Mesenteric fat pad (tissue), 1 donor: Measurements from ENCODE around the gene AKAP5. TPM values are rescaled to one million over a fixed set of nuclear protein-coding genes. Genes with fewer than 3 reads are reported as not detected.
A peak's percentile ranks its signal among the peaks of the same experiment; 100 is the strongest.
"Not testable (repeated sequence)": the region's sequence is repeated elsewhere in the genome, so short reads cannot be mapped to it uniquely, and the experiment has no call there.

ENCODE experiments used
- DNase-seq: peaks from one replicate; pipeline ENCODE4 v3.0.0-alpha.2; 2020; ENCODE audit warnings: low spot score
- total RNA-seq: library from RNA; stranded (reverse); fragmentation: NEBNext Ultra II Directional; extraction: Animal tissue kit (Norgen Biotek cat#: 25700); gene quantifications from one replicate; pipeline ENCODE4 v1.2.1, GENCODE V29; 2021
- donor health status: DM: yes; HTN: yes; CAD: no.

The AKAP5 gene
- total RNA-seq, 1 donor from 2014 or later, result 0.45 TPM

DNA sequence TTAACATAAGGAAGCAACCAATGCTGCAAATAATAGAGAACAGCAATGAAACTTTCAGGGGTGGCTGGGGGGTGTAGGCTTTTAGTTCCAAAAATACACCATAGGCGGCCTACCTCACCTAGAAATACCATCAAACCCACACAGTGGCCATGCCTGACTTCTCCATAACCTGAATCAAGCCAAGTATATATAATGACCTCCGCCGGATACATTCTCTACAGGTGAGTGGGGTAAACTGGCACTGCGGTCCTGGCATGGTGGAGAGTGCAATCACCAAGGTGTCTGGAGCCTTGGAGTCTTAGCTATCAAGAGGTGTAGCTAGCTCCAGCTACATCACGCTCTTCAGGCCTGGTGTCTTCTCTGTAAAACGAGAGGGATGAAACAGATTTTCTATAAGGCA lies 37.2 kb downstream of the AKAP5 start:
- DNase-seq, result no peak

DNA sequence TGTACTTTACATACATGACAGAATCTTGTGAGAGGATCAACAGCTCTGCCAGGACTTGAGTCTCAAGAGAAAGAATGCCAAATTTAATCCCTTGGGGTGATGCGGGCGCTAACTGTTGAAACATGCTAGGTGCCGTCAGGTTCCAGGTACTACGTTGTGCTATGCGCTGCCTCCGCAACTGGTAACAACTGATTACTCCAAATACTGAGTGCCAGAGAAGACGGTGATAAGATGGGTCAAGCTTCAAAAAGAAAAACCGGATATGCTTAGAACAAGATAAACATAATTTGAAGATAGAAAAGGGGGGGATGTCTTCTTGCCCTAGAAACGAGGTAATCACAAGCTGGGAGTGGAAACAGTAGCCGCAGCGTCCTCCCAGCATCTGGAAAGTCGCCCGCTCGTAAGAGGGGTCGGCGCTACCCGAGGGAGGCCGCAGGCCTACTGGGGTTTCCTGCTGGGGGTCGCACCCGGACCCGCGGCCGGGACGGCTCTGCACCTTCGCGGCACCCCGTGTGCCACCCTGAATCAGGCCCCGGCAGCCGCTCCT lies 37.7 kb downstream of the AKAP5 start:
- no peak for DNase-seq

DNA sequence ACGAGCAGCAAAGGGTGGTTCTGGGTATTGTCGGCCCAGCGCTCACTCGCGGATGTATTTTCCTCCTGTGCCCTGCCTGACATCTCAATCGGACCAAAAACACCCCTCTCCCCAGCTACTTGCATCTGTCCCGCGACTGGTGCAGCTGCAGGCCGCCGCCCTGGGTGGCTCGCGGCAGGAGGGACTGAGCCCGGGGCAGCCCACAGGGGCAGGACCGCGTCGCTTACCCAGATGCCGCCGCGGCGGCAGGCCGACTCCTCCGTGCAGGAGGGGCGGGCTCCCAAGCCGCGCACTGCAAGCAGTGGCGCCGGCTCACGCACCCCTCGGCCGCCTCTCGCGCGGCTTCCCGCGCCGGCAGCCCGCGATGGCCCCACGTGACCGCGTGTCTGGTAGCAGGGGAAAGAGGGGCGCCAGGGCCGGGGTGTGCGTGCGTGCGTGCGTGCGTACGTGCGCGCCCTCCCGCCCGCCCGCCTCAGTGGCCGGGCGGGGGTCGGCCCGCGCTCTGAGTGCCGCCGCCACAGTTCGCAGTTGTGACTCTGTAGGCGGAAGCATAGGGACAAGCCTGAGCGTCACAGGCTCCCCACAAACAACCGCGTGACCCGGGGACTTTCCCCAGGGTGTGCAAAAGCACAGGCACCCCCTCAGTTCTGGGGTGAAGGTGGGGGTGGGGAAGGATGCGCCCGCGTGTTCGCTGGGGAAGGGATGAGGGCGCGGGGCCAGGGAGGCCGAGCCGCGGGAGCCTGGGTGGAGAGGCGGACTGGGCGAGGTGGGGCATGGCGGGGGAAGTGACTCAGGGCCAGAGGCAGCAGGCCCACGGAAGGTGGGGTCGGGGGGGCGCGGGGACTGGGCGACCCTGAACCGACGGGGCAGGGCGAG lies 38.4 kb downstream of the AKAP5 start, which contains the start of gene ZBTB25:
Gene ZBTB25, minus strand, starts transcription at position 405 of the 876 bp plus-strand sequence. CDS start 13,305 bp downstream, outside the sequence.
- DNase-seq, result peak; percentile 97

DNA sequence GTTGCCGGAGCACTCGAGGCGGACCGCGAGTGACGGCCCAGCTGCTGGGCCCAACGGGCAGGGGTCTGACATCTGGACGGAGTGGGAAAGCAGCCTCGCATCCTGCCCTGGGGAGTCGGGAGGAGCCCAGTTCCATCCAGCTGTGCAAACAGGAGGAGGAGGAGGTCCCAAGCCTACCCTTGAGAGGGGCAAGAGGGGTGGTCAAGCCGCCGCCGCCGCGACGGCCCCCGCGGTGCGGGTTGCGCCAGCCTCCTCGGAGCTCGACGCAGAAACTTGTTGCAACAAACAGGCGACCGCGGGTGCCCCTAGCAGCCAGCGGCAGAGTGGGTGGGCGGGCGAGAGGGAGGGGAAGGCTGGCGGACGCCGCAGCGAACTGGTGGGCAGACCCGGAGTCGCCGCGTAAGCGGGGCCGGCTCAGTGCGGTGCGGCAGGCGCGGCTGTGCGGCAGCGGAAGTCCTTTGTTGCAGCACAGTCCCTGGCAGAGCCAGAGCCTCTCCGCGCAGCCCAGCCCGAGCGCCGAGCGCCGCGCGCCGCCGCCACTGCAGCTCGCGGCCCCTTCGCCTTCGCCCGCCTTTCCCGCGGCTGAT lies 39.1 kb downstream of the AKAP5 start, which contains the start of gene ZBTB1:
Gene ZBTB1, plus strand, starts transcription at position 461 of the 587 bp plus-strand sequence. CDS start 16,735 bp downstream, outside the sequence.
- DNase-seq, result peak; percentile 95

DNA sequence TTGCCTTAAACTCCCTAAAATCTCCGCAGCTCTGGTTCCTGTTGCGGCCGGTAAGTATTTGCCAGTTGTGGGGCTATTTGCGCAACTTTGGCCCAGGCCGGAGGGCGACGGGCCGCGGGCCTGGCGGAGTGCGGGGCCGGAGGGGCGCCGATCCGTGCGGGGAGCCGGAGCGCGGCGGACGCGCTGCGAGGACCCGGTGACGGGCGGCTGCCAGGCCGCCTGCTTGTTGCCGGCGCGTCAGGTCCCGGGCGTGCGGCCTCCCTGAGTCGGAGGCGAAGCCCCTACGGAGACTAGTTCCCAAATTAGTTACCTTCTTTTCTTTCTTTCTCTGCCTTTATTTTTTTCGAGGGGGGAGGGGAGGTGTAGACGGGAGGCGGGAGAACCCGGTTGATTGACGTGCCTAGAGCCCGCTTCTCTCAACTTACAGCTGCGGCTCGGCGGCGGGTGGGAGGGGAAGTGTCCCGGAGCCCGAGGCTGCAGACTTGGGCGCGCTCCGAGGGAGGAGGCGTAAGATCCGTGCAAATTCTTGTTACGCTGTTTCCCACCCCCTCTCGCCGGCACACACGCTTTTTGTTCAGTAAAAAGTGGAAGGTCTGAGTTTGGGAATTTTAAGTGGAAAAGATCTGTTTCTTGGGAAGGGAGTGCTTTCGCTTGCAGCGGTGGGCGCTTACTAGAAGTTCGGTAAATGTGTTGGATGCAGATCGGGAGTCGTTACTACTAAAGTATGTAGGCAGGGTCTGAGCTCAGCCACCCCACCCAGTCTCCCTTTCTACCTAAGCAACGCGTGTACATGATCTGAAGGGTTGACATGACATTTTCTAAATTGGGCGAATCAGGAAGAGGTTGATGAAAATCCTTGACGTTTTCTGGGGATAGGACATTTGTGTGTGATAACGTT lies 39.8 kb downstream of the AKAP5 start:
- peak; percentile 91 for DNase-seq

DNA sequence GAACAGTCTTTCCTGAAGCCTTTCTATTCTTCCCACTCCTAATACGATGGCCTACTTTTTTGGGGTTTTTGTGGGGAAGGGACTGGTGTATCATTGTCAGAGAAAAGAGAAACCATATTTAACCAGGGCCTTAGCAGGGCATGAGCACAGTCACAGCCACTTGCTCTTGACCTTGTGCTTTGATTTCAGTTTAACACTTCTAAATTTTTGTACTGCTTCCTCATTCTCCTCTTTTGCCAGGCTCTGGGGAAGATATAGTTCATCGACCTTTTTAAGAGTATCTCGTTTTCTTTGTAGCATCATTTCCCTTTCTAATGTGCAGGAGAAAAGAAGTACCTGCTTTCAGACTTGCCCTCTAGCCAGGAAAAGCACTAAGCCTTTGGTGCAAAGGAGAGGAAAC lies 41.4 kb downstream of the AKAP5 start:
- no peak for DNase-seq

DNA sequence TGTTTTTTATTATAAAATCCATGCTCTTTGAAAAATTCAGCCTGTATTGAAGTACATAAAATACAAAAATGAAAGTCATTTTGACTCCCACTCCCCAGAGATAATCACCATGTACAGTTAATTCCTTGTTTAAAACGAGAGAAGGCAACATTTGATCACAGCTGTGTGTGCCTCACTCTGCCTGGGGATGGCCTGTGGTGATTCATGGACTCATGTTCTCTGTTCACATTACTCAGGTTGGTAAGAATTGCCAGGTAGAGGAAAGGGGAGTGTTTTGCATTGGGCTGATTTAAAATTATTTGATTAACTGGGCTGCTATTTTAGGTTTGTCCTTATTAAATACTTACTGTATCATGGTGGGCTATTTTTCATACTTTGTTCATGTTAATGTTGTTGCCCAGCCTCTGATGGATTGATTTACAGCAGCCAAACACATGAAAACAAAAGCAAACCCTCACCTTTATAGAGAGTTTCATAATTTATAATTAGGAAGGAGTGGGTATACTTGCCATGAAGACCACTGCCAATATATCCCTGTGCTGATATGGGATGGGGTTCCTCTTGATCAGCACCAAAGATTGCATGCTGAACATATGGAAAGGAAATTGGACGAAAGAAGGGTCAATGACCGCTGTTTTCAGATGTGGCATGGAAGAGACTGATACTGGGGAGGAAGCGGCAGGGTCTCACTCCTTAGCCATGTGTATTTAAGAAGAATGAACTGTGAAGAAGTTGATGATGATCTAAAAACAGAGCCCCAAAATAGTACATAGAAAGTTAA lies 42.3 kb downstream of the AKAP5 start:
- DNase-seq, result no peak

DNA sequence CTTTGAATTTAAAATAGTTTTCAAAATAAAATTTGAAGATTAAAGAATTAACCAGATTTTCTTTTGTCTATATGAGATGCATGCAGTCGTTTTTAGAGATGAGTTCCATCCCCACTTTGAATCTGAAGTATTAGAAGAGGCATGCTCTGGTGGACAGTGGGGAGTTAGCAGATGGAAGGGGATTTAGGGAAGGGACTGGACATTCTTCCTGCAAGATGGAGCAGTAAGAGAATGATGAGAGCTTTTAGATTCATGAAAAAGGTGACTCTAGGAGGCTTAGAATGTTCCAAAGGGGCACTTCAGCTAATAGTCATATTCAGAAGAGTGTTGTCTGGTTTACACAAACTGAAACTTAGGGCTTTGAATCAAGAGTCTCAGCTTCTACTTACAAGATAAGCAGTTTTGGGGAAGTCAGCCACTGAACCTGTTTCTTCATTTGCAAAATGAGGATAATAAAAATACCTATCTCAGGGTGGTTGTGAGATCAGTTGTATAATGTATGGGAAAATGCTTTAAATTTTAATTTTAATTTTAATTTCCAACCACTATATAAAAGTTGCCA lies 43.0 kb downstream of the AKAP5 start:
- DNase-seq, result no peak

DNA sequence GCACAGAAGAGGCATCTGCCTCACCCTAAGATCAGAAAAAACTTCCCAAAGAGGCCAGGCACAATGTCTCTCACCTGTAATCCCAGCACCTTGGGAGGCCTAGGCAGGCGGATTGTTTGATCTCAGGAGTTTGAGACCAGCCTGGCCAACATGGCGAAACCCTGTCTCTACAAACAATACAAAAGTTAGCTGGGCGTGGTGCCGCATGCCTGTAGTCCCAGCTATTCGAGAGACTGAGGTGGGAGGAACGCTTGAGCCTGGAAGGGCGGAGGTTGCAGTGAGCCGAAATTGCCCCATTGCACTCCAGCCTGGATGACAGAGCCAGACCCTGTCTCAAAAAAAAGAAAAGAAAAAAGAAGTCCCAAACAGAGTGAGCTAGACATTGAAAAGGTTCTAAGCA lies 43.7 kb downstream of the AKAP5 start:
- no peak for DNase-seq

DNA sequence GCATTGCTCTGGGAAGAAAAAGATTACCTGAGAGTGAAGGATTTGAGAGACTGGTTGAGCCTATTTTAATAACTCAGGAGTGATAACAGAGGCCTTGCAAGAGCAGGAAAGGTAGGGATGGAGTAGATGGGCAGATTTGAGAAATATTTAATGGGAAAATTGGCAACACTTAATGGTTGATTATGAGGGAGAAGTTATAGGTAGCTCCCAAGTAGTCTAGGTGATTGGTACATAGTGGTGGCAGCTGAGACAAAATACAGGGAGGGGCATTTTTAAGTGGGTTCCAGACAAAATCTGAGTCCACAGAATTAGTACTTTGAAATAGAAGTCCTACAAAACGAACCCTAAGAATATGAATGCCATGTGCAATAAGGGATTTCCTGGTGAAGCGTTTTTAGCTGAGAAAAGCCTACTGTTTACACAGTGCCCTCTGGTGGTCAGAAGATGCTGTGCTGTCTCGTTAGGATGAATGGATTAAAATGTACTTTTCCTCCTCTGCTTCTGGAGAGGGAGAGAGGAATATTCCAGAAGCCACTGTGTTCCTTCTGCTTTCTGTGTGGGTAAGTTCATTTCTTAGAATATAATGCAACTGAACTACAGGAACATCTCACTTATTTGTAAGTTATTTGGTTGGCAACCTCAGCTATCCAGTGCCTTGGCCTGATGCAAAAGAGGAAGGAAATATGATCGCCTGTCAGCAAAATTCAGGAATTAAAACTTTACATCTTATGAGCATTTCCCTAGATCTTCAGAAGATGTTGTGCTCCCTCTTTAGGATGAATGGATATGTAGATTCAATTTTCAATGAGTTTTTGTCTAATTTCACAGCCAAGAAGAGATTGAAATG lies 45.7 kb downstream of the AKAP5 start:
- no peak for DNase-seq

DNA sequence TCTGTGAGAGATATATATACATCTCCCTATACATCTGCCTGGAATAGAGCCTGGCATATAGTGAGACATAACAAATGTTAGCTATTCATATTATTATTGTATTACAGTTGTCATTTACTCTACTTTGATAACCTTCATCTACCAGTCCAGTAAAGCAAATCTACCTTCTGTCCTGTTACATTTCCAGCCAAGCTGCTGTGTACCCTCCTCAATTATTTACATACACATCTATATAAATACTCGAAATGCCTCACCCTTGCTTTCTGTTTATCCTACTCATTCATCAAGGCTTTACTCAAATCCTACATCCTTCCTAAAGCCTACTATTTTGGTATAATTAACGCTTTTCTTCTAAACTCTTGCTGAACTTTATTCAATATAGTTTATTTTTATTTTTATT lies 48.0 kb downstream of the AKAP5 start:
- no peak for DNase-seq

DNA sequence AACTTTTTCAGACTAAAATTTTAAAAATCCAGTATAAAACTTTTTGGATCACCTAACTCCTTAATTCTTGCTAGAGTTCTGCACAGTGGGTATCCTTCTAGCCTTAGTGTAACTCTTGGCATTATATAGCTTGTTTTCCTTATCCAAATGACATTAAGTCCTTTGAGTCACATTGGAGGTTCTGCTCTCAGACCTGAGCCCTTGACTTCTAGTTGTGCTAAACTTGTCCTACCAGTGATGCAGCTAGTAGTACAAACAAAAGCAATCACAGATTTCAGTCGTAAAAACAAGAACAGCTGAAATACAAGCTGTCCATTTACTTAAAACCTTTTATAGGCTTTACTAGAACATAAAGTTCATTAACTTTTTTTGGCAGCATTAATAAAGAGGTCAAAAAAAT lies 49.8 kb downstream of the AKAP5 start:
- no peak for DNase-seq

DNA sequence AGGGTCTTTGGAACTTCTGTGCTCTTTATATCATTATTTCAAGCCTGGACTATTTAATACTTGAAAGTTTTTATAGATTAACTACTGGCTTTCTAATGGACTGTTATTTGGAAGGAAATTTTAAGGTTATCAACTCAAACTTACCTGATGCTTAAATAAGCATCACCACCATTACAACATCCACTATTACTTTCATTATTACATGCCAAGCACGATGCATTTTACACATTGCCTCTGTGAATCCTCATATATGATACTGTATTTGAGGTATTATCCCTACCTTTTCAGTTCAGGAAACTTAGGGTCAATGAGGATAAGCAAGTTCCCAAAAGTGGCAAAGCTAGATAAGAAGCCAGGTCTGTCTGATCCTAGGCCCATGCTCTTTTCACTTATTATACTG lies 51.7 kb downstream of the AKAP5 start:
- DNase-seq, result no peak

DNA sequence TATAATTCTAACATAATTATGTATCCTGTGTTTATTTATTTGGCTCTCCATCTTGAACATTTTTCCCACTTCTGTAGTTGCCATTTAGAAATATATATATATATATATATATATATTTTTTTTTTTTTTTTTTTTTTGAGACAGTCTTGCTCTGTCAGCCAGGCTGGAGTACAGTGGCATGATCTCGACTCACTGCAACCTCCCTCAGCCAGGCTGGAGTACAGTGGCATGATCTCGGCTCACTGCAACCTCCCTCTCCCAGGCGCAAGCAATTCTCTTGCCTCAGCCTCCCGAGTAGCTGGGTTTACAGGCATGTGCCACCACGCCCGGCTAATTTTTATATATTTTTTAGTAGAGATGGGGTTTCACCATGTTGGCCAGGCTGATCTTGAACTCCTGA lies 52.4 kb downstream of the AKAP5 start:
- not testable (repeated sequence) for DNase-seq

DNA sequence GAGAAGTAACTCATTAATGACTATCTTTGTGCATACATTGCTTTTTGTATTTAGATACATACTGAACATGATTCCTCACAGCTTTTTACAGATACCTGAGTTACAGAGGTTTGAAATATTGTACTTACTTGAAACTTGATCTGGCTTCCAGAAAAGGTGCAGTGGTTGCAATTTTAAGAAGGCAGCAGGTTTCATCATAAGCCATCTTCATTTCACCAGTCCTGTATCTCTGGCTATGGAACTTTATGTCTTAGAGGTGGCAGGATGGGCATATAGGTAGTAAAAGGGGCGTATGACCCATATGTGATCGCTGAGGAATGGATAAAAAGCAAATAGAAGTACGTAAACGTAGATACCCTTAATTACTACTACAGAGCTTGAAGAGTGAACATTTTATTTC lies 52.9 kb downstream of the AKAP5 start:
- DNase-seq, result no peak

DNA sequence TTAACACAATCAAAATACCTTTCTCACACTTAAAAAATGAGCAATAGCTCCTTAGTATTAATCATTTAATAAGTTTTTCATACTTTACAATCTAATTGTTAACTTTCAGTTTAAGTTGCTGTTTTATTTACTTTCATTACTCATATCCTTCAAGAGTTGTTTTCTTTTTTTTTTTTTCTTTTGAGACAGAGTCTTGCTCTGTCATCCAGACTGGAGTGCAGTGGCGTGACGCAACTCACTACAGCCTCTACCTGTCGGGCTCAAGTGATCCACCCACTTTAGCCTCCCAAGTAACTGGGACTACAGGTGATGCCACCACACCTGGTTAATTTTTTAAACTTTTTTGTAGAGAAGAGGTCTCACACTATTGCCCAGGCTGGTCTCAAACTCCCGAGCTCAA lies 55.4 kb downstream of the AKAP5 start:
- no peak for DNase-seq

DNA sequence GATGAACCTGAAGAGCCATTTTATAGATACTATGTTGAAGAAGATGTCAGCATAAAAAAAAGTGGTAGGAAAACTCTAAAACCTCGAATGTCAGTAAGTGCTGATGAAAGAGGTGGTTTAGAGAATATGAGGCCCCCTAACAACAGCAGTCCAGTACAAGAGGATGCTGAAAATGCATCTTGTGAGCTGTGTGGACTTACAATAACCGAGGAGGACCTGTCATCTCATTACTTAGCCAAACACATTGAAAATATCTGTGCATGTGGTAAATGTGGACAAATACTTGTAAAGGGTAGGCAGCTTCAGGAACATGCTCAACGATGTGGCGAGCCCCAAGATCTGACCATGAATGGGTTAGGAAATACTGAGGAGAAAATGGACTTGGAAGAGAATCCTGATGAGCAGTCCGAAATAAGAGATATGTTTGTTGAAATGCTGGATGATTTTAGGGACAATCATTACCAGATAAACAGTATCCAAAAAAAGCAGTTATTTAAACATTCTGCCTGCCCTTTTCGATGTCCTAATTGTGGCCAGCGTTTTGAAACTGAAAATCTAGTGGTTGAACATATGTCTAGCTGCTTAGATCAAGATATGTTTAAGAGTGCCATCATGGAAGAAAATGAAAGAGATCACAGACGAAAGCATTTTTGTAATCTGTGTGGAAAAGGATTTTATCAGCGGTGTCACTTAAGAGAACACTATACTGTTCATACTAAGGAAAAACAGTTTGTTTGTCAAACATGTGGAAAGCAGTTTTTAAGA lies 57.5 kb downstream of the AKAP5 start:
- DNase-seq, result no peak
